ENCODE data around the gene SLC7A6. TPM values are rescaled to one million over a fixed set of nuclear protein-coding genes. Genes with fewer than 3 reads are reported as not detected.
A peak's percentile ranks its signal among the peaks of the same experiment; 100 is the strongest.

Gene SLC7A6
- total and polyA plus RNA-seq, 2 of the 13 experiments (the other 11 are each of a cell fraction or from before 2014, with no cell fraction given), result 35.8 to 70.8 TPM

- TF ChIP-seq KMT2A (CRISPR knock-in tag; IDR thresholded peaks at IDR 0.05) (no peak), ZMYM3 (CRISPR knock-in tag; IDR thresholded peaks at IDR 0.05) (no peak), USF2 (IDR thresholded peaks at IDR 0.05; ENCODE audit: low read depth, low read length) (no peak), USF2 (CRISPR knock-in tag; IDR thresholded peaks at IDR 0.05; ENCODE audit: borderline replicate concordance) (no peak), ZNF431 (CRISPR knock-in tag; IDR thresholded peaks at IDR 0.05; ENCODE audit: borderline replicate concordance, low read depth) (no peak), ZNF510 (CRISPR knock-in tag; IDR thresholded peaks at IDR 0.05; ENCODE audit: low read depth) (peak; percentile 77; the same call in 1 of the 2 replicates), ZNF841 (CRISPR knock-in tag; IDR thresholded peaks at IDR 0.05; ENCODE audit: borderline replicate concordance) (no peak), HCFC1 (IDR thresholded peaks at IDR 0.05; ENCODE audit: low read depth, low read length) (no peak; the same call in 1 of the 2 replicates), ZNF501 (CRISPR knock-in tag; IDR thresholded peaks at IDR 0.05) (peak; percentile 62), ZNF615 (CRISPR knock-in tag; IDR thresholded peaks at IDR 0.05; ENCODE audit: borderline replicate concordance) (no peak), NFKB2 (CRISPR knock-in tag; IDR thresholded peaks at IDR 0.05; ENCODE audit: borderline replicate concordance) (no peak), ZSCAN20 (CRISPR knock-in tag; IDR thresholded peaks at IDR 0.05; ENCODE audit: borderline replicate concordance) (no peak), PCBP2 (optimal IDR thresholded peaks at IDR 0.05; ENCODE audit: low read depth, low read length, poor library complexity, severe bottlenecking) (no peak), DDIT3 (CRISPR knock-in tag; IDR thresholded peaks at IDR 0.05) (no peak), TEAD2 (CRISPR knock-in tag; IDR thresholded peaks at IDR 0.05) (no peak), NFE2 (CRISPR knock-in tag; IDR thresholded peaks at IDR 0.05) (no peak), ZSCAN31 (CRISPR knock-in tag; IDR thresholded peaks at IDR 0.05; ENCODE audit: low read depth) (no peak), ZNF274 (CRISPR knock-in tag; IDR thresholded peaks at IDR 0.05) (no peak), ARID3A (IDR thresholded peaks at IDR 0.05; ENCODE audit: low read depth, low read length) (peak; percentile 15; the same call in 1 of the 2 replicates), PBX2 (CRISPR knock-in tag; IDR thresholded peaks at IDR 0.05) (no peak), SRY (CRISPR knock-in tag; IDR thresholded peaks at IDR 0.05) (no peak), HES4 (CRISPR knock-in tag; IDR thresholded peaks at IDR 0.05; ENCODE audit: borderline replicate concordance) (no peak), ZFP1 (CRISPR knock-in tag; IDR thresholded peaks at IDR 0.05) (no peak), SAFB2 (CRISPR knock-in tag; IDR thresholded peaks at IDR 0.05; ENCODE audit: borderline replicate concordance, low read depth) (no peak), THAP8 (CRISPR knock-in tag; IDR thresholded peaks at IDR 0.05; ENCODE audit: borderline replicate concordance) (no peak), ZNF556 (CRISPR knock-in tag; IDR thresholded peaks at IDR 0.05; ENCODE audit: borderline replicate concordance) (peak; percentile 87; the same call in 1 of the 2 replicates)
These were observed 64.0 kb downstream of the SLC7A6 start (continued) for GRCh38 chr16:68328151-68328859.
